H1 (cell line): ENCODE results near the gene DMBT1. TPM values are rescaled to one million over a fixed set of nuclear protein-coding genes. Genes with fewer than 3 reads are reported as not detected.

Experiments
- CTCF ChIA-PET: fragments of 300-600 bp; sonication (Branson Sonifier 250); formaldehyde crosslinking; loops from one replicate; lab custom pipeline; 2021; ENCODE audit not compliant: partially characterized antibody; lab: Charles Lee
- POLR2A ChIA-PET: fragments of 300-600 bp; sonication (Branson Sonifier 250); formaldehyde crosslinking; loops from one replicate; lab custom pipeline; 2021; ENCODE audit warnings: inconsistent platforms; ENCODE audit not compliant: partially characterized antibody; lab: Charles Lee
- DNase-seq, 2 experiments: peaks; one replicate each; pipeline versions ENCODE4 v3.0.0 to v3.0.0-alpha.2; 2010 to 2022; ENCODE audit warnings: low spot score in 2 of 2, low read depth in 1 of 2, mixed read lengths in 1 of 2
- FAIRE-seq: peaks from 2 replicates; lab custom pipeline; 2011; peaks lifted over from hg19 to GRCh38; lab: Jason Lieb, UNC
- H2AFZ ChIP-seq: 2 replicates; pipeline ENCODE4 v1.8.1; 2012; ENCODE audit warnings: low read length, inconsistent platforms
- H2AK5ac ChIP-seq: 2 replicates; pipeline ENCODE4 v1.6.1; 2013; ENCODE audit warnings: low read depth, low read length
- H2BK120ac ChIP-seq: replicated peaks from 2 replicates; pipeline ENCODE3; 2013; ENCODE audit warnings: low read depth, low read length, inconsistent platforms
- H2BK12ac ChIP-seq: 2 replicates; pipeline ENCODE4 v1.6.1; 2013; ENCODE audit warnings: low read depth, low read length
- H2BK15ac ChIP-seq: 2 replicates; pipeline ENCODE4 v1.6.1; 2013; ENCODE audit warnings: low read length
- H2BK20ac ChIP-seq: 2 replicates; pipeline ENCODE4 v1.6.1; 2013; ENCODE audit warnings: low read length
- H2BK5ac ChIP-seq: 2 replicates; pipeline ENCODE4 v1.6.1; 2013; ENCODE audit warnings: low read depth, low read length
- H3K14ac ChIP-seq: 2 replicates; pipeline ENCODE4 v1.6.1; 2013; ENCODE audit warnings: inconsistent platforms; ENCODE audit not compliant: insufficient read length
- H3K18ac ChIP-seq: 2 replicates; pipeline ENCODE4 v1.6.1; 2013; ENCODE audit warnings: low read length; ENCODE audit errors: extremely low read depth
- H3K23ac ChIP-seq: 2 replicates; pipeline ENCODE4 v1.6.1; 2013; ENCODE audit warnings: inconsistent platforms; ENCODE audit not compliant: insufficient read length
- H3K23me2 ChIP-seq: 2 replicates; pipeline ENCODE4 v1.6.1; 2013; ENCODE audit warnings: low read depth, low read length
- H3K27ac ChIP-seq: 2 replicates; pipeline ENCODE4 v1.6.1; 2011; ENCODE audit warnings: low read depth, low read length, inconsistent platforms
- H3K27me3 ChIP-seq, 4 experiments: replicated peaks in 1 of 4; 1 replicate in 1 of 4; 2 replicates in 3 of 4; pipeline versions ENCODE4 v1.6.1 to v1.8.1; 2011 to 2013; ENCODE audit warnings: low read length in 3 of 4, mild to moderate bottlenecking in 3 of 4, inconsistent platforms in 2 of 4, mixed read lengths in 2 of 4, moderate library complexity in 1 of 4; ENCODE audit not compliant: control insufficient read depth in 3 of 4, insufficient read depth in 3 of 4; ENCODE audit errors: extremely low read depth in 1 of 4
- H3K36me3 ChIP-seq, 4 experiments: 2 replicates each; pipeline versions ENCODE4 v1.6.1 to v1.8.1; 2011 to 2013; ENCODE audit warnings: mild to moderate bottlenecking in 4 of 4, low read length in 3 of 4, moderate library complexity in 2 of 4, control low read depth in 1 of 4, inconsistent platforms in 1 of 4; ENCODE audit not compliant: insufficient read depth in 4 of 4, control insufficient read depth in 2 of 4
- H3K4ac ChIP-seq: replicated peaks from 2 replicates; pipeline ENCODE3; 2013; ENCODE audit warnings: low read length, low read depth, mixed read lengths, inconsistent platforms; ENCODE audit not compliant: insufficient read length
- H3K4me1 ChIP-seq, 4 experiments: replicated peaks in 1 of 4; 1 replicate in 1 of 4; 2 replicates in 3 of 4; pipeline versions ENCODE4 v1.6.1 to v1.8.1; 2011 to 2013; ENCODE audit warnings: low read length in 3 of 4, inconsistent platforms in 2 of 4, mixed read lengths in 1 of 4; ENCODE audit not compliant: insufficient read depth in 4 of 4, control insufficient read depth in 3 of 4
- H3K4me2 ChIP-seq, 2 experiments: 2 replicates each; pipeline versions ENCODE4 v1.6.1 to v1.8.1; 2011 to 2013; ENCODE audit warnings: low read depth in 2 of 2, low read length in 2 of 2, control low read depth in 1 of 2, inconsistent platforms in 1 of 2, mild to moderate bottlenecking in 1 of 2; ENCODE audit not compliant: insufficient read depth in 1 of 2
- H3K4me3 ChIP-seq, 4 experiments: fragments of 200-600, 300-600 bp in 1 of 4; sonication (generic), shearing (Covaris generic), sonication (Bioruptor Twin) in 1 of 4; 2 replicates each; pipeline versions ENCODE4 v1.5.1 to v1.8.1; 2011 to 2016; ENCODE audit warnings: low read length in 4 of 4, low read depth in 3 of 4, control low read depth in 2 of 4, inconsistent platforms in 2 of 4, mild to moderate bottlenecking in 2 of 4, mixed read lengths in 1 of 4, moderate library complexity in 1 of 4; ENCODE audit not compliant: insufficient read depth in 2 of 4; ENCODE audit errors: extremely low read depth in 1 of 4
- H3K56ac ChIP-seq: replicated peaks from 2 replicates; pipeline ENCODE3; 2013; ENCODE audit warnings: low read depth, mild to moderate bottlenecking, mixed read lengths, low read length, inconsistent platforms; ENCODE audit not compliant: insufficient read length
- H3K79me1 ChIP-seq: 2 replicates; pipeline ENCODE4 v1.6.1; 2013; ENCODE audit warnings: low read depth, low read length, control low read depth
- H3K79me2 ChIP-seq, 2 experiments: 2 replicates each; pipeline versions ENCODE4 v1.6.1 to v1.8.1; 2012 to 2013; ENCODE audit warnings: low read length in 2 of 2, mild to moderate bottlenecking in 2 of 2, inconsistent platforms in 1 of 2; ENCODE audit not compliant: insufficient read depth in 2 of 2, control insufficient read depth in 1 of 2
- H3K9ac ChIP-seq, 4 experiments: replicated peaks in 1 of 4; 1 replicate in 1 of 4; 2 replicates in 3 of 4; pipeline versions ENCODE4 v1.6.1 to v1.8.1; 2011 to 2013; ENCODE audit warnings: low read depth in 3 of 4, low read length in 3 of 4, control low read depth in 2 of 4, mild to moderate bottlenecking in 2 of 4, moderate library complexity in 2 of 4, inconsistent platforms in 1 of 4; ENCODE audit errors: extremely low read depth in 1 of 4
- H3K9me3 ChIP-seq, 2 experiments: 2 replicates each; pipeline versions ENCODE4 v1.6.1 to v1.8.1; 2012 to 2013; ENCODE audit warnings: mild to moderate bottlenecking in 2 of 2, moderate library complexity in 2 of 2, control low read depth in 1 of 2, inconsistent platforms in 1 of 2, low read depth in 1 of 2, low read length in 1 of 2, mixed read lengths in 1 of 2; ENCODE audit not compliant: insufficient read depth in 2 of 2
- H4K20me1 ChIP-seq, 2 experiments: replicated peaks in 1 of 2; 2 replicates each; pipeline versions ENCODE3 to v1.8.1; 2011 to 2013; ENCODE audit warnings: inconsistent platforms in 2 of 2, low read length in 2 of 2, mild to moderate bottlenecking in 1 of 2; ENCODE audit not compliant: insufficient read depth in 2 of 2, control insufficient read depth in 1 of 2
- H4K5ac ChIP-seq: 2 replicates; pipeline ENCODE4 v1.6.1; 2013; ENCODE audit warnings: low read length, low read depth, mixed read lengths, inconsistent platforms; ENCODE audit not compliant: insufficient read length
- H4K8ac ChIP-seq: 2 replicates; pipeline ENCODE4 v1.8.0; 2013; ENCODE audit warnings: mild to moderate bottlenecking, moderate library complexity, low read length, inconsistent platforms; ENCODE audit not compliant: insufficient read depth; ENCODE audit errors: extremely low read depth
- H4K91ac ChIP-seq: replicated peaks from 2 replicates; pipeline ENCODE3; 2013; ENCODE audit warnings: low read length, mixed read lengths, inconsistent platforms; ENCODE audit not compliant: insufficient read length
- GTF2F1 ChIP-seq: IDR thresholded peaks from 2 replicates; pipeline ENCODE4 v1.6.1; 2012; ENCODE audit warnings: low read depth, low read length, improper control_type of control experiment, borderline replicate concordance
- PHF8 ChIP-seq: fragments of 200-600 bp; sonication (generic); conservative IDR thresholded peaks from 2 replicates; pipeline ENCODE4 v1.7.1; 2012; ENCODE audit warnings: low read depth, mild to moderate bottlenecking, inconsistent platforms, low read length, moderate library complexity
- TCF12 ChIP-seq: IDR thresholded peaks from 2 replicates; pipeline ENCODE4 v1.6.1; 2011; ENCODE audit warnings: low read depth, mild to moderate bottlenecking, low read length
- WGBS, 2 experiments: shearing (Covaris generic) in 1 of 2; methylation state at CpG; one replicate each; pipeline versions ENCODE4 v1.1.6 to v1.1.7; 2013 to 2015; ENCODE audit warnings: low lambda C conversion rate in 2 of 2, mixed read lengths in 2 of 2, inconsistent platforms in 1 of 2, low coverage in 1 of 2, missing lambda C conversion rate in 1 of 2; ENCODE audit not compliant: insufficient replicate concordance in 2 of 2, insufficient coverage in 1 of 2, insufficient read length in 1 of 2; ENCODE audit errors: extremely low coverage in 1 of 2, missing lambda C conversion rate in 1 of 2; 5-methylcytosine and 5-hydroxymethylcytosine counted together
- polyA plus RNA-seq, 7 experiments: library from polyadenylated mRNA; depleted of rRNA in 3 of 7; stranded (reverse) in 5 of 7; unstranded in 2 of 7; fragments of >200 nt in 5 of 7; fragments of 200-250 nt in 2 of 7; gene quantifications; 1 replicate in 5 of 7; 2 replicates in 1 of 7; 4 replicates in 1 of 7; pipeline versions ENCODE4 v1.2.1 to v1.2.3, GENCODE V29; 2011 to 2013; ENCODE audit warnings: missing spikeins in 2 of 7, mixed read lengths in 2 of 7
- total RNA-seq: library from RNA; stranded (reverse); fragmentation: NEBNext Ultra II Directional; extraction: Animal tissue kit (Norgen Biotek cat#: 25700); gene quantifications from 2 replicates; pipeline ENCODE4 v1.2.1, GENCODE V29; 2021

DMBT1 gene
- total and polyA plus RNA-seq, 2 of the 8 experiments (the other 6 are each of a cell fraction or from before 2014, with no cell fraction given), result 0.03 TPM; not detected in 1

- no peak overlapping the region for H3K27ac ChIP-seq
- no peak overlapping the region; the same call in 1 of the 2 replicates for H4K8ac ChIP-seq
- 78% methylated on average over 3 of the region's 3 CpGs; no CpG with 5 or more reads in 1 of the 2 experiments for WGBS, 2 experiments
- no peak overlapping the region for H2AK5ac ChIP-seq
- no peak for DNase-seq
- no peak overlapping the region for H3K23ac ChIP-seq
- no peak overlapping the region for H3K4me2 ChIP-seq
- H3K18ac ChIP-seq, result no peak overlapping the region
- no peaks in the 10 kb centered on the region; a peak in 1 of 7 replicates for H3K27me3 ChIP-seq
- H3K9me3 ChIP-seq, result no peaks in the 10 kb centered on the region
- H3K23me2 ChIP-seq, result no peaks in the 10 kb centered on the region
- H4K20me1 ChIP-seq, result no peaks in the 10 kb centered on the region
- no peak overlapping the region for H4K91ac ChIP-seq
- H3K79me1 ChIP-seq, result no peaks in the 10 kb centered on the region
- no peak overlapping the region for H2BK20ac ChIP-seq
- no peak overlapping the region for H3K56ac ChIP-seq
- H3K9ac ChIP-seq, result no peak overlapping the region
- ChIA-PET CTCF (no interaction called here), POLR2A (no interaction called here)
- TF ChIP-seq TCF12 (no peak), PHF8 (no peak), GTF2F1 (no peak)
- H2BK12ac ChIP-seq, result no peak overlapping the region
- H3K4ac ChIP-seq, result no peak overlapping the region
- no peak overlapping the region for H2BK15ac ChIP-seq
- no peak for FAIRE-seq
- H2AFZ ChIP-seq, result no peak overlapping the region
- no peak overlapping the region for H3K14ac ChIP-seq
- no peak overlapping the region for H2BK120ac ChIP-seq
- H3K79me2 ChIP-seq, result no peaks in the 10 kb centered on the region
- peaks cover 0 to 3% (median 0%) of the 10 kb centered on the region in 4 experiments; a peak in 2 of 7 replicates for H3K4me1 ChIP-seq
- H3K4me3 ChIP-seq, result no peak overlapping the region
- no peak overlapping the region for H2BK5ac ChIP-seq
- H4K5ac ChIP-seq, result no peak overlapping the region
- H3K36me3 ChIP-seq, result no peaks in the 10 kb centered on the region
These were observed 72.0 kb downstream of the DMBT1 start for GRCh38 chr10:122632576-122632975.
